HG02642 (cell line): Measurements from ENCODE around the gene SURF6.
"Not testable (repeated sequence)": the region's sequence is repeated elsewhere in the genome, so short reads cannot be mapped to it uniquely, and the experiment has no call there.

Experiments used
- ATAC-seq: cut with Tn5 transposase; IDR thresholded peaks from one replicate; pipeline ENCODE4 v1.9.1; 2021; ENCODE audit warnings: mild to moderate bottlenecking; ENCODE audit not compliant: unreplicated experiment, poor library complexity

The SURF6 gene

DNA sequence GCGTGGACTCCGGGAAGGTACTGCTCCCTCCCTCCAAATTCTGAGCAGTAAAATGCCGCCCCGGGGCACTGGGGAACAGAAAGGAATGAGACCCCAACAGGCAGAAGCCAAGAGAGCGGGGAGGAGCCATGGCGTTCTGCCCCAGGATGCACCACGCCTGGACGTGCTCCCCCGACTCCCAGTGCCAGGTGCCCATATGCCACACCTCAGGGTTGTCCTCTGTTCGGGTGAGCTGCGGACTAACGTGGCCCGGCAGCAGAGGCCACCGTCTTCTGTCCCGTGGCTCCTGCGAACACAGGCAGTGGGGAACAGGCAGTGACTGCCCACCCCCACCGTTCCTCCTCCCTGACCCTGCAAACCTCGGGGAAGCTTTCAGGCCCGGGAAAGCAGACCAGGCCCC, 4.8 kb downstream of the SURF6 start:
- no peak for ATAC-seq

DNA sequence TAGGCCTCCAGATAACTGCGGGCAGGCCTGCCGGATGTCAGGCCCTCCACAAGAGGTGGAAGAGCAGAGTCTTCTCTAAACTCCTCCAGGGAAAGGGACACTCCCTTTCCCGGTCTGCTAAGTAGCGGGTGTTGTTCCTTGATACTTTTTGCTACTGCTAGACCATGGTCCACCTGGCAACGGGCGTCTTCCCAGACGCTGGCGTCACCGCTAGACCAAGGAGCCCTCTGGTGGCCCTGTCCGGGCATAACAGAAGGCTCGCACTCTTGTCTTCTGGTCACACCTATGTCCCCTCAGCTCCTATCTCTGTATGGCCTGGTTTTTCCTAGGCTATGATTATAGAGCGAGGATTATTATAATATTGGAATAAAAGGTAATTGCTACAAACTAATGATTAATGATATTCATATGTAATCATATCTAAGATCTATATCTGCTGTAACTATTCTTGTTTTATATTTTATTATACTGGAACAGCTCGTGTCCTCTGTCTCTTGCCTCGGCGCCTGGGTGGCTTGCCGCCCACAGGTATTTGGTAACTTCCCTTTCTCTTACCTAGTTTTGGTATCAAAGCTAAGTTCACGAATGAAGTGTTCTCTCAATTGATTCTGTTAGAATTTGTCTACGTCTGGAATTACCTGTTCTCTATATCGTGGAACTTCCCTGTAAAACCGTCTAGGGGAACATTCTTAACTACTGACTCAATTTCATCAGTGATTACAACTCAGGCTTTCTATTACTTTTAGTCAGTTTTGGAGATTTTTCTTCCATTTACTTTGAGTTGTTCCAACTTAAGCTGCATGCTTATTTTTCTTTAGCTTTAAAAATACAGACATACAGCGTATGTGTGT, 6.5 kb downstream of the SURF6 start:
- ATAC-seq: not testable (repeated sequence)

DNA sequence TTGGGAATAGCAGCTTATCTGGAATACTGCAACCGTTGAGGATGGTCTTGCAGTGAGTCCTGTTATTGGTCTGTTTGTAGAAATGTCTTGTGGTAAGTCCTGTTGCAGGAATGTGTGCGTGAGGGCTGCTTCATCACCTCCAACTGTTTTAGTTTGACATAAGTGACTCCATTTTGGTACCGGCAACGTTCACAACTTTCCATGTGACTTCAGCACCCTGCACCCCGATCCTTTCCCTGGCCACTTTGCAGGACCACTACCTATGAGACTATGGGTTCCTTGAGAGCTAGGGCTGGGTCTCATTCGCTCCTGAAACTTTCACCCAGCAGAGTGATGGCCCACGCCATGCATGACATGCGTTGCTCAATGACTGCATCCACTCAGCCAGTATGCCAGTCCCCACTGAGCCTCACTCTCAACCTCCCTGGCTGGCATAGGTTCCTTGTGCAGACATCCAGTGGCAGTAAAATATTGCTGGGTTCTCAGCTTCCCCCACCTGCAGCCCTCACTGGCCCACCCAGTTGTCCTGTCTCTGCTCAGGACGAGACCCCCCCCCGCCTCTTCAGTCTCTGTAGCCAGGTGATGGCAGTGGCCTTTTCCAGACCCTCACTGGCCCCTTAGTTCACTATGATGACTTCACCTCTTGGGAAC, 8.0 kb downstream of the SURF6 start:
- no peak for ATAC-seq

DNA sequence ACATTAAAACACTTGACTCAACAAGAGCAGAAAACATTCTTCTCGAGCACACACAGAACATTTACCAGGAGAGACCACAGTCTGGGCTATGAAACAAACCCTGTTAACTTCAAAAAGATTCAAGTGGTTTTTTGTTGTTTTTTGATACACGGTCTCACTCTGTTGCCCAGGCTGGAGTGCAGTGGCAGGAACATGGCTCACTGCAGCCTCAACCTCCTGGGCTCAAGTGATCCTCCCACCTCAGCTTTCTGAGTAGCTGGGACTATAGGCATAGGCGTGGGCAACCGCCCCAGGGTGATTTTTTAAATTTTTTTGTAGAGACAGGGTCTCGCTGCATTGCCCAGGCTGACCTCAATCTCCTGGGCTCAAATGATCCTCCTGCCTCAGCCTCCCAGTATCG, 9.0 kb downstream of the SURF6 start:
- ATAC-seq: not testable (repeated sequence)

DNA sequence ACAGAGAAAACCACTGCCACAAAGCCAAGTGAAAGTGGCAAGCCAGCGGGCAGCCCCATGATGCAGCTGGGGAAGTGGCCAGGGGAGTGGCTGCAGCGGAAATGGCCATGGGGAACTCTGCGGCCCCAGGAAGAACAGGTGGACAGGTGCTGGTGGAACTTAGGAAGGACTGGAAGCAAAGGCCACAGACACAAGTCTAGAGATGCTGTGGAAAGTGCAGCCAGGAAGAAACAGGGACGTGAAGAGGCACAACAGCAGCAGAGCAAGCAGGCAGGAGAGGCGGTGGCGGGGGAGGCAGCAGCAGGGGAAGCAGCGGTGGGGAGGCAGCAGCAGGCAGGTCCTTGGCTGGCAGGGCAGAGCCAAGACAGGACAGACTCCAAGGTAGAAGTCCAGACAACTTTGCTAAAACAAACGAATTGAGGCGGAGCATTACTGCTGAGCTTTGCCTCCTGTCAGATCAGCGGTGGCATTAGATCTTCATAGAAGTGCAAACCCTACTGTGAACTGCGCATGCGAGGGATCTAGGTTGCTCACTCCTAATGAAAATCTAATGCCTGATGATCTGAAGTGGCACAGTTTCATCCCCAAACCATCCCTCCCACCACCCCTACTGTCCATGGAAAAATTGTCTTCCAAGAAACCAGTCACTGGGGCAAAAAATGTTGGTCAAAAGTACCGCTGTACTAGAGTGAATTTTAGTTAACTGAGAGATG, 11.8 kb downstream of the SURF6 start:
- ATAC-seq: no peak

DNA sequence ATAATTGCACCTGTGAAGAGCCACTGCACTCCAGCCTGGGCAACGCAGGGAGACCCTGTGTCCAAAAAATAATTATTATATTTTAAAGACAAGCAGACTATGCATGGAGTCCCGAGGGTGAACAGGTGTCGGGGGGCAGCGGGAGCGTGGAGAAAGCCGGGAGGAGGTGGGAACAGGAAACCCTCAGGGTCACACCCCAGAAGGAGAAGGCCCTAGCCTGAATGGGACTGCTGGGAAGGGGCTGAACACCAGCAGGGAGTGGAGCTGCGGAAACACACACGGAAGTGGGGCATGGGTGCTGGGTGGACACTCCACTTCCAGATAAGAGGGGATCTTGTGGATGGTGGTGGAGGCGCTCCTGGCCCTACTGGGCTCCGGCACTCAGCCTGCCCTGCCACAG, 12.8 kb downstream of the SURF6 start:
- no peak for ATAC-seq

DNA sequence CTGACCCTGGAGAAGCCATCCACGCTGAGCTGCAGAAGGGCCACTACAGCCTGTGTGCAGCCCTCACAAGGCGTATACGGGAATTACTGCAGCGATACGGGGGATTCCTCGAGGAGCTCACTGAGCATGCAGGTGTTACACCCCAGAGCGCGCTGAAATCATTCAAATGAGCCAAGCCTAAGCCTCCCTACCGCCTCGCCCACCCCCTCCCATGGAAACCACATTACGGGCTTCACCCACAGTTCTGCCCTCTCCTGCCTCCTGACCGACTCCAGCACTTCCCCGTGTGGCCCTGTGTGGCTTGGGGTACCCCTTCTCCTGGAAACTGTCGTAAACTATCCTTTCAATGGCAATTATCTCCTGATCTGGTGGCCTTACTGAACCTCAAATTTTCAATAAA, 13.3 kb downstream of the SURF6 start:
- no peak for ATAC-seq

DNA sequence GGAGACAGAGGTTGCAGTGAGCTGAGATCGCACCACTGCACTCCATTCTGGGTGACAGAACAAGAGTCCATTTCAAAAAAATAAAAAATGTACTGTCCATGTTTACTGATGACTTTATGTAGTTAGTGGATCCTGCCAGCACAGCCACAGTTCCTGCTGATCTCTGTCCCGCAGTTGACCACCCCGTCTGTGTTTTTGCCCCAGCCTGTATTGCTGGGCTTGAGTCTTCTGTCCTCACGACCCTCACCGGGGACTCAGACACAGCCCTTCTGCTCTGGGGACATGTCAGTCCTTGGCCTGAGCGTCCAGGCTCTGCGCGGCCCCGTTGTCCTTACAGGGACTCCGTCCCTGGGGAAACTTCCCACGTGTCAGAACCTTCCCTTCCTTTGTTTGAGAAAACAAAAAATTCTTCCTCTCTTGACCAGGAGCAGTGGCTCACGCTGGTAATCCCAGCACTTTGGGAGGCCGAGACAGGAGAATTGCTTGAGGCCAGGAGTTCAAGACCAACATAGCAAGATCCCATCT, 14.5 kb downstream of the SURF6 start:
- ATAC-seq: no peak

DNA sequence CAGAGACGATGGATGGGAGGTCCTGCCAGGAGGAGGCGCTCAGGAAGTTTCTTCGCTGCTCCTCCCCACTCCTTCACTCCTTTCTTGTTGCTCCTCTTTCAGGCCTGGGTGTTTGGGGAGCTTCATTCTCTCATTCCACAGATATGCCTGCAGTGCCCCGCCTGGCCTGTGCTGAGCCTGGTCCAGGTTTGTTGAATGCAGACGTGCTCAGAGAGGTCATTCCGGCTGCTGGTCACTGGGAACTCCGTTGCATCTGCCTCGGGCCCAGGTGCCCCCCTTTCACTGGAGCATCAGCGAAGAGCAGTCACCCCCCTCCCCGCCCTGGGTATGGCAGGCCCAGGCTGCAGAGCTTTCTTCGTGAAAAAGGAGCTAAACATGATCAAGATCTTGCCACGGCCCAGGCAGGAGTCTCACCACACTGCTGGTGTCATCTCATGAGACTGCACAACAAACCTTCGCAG, 15.5 kb downstream of the SURF6 start:
- no peak for ATAC-seq

DNA sequence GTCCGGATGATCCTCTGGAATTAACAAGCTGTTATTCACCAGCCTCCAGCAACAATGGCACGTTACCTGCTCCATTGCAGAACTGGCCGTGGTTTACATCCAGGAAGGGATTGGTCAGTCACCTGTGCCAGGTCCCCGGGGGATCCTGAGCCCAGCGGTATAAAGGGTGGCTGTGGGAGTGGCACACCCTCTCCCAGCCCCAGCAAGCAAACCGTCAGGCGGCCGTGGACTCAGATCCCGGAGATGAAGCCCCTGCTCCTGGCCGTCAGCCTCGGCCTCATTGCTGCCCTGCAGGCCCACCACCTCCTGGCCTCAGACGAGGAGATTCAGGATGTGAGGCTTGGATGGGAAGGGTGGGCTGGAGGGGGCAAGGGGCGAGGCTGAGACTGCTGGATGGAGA, 18.4 kb downstream of the SURF6 start:
- ATAC-seq: not testable (repeated sequence)

DNA sequence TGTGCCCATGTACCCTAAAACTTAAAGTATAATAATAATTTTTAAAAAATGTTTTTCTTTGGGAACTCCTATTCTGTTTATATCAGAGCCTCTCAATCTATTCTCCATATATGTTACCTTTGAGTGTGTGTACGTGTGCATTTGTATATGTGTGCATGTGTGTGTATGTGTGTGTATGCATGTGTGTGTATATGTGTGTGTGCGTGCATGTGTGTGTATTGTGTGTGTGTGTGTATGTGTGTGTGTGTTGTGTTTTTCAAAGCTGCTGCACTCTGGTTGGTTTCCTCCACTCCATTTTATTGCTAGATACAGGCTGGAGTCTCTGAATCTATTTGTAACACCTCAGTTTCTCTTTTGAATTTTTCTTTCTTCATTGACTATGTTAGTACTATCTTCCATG, 20.0 kb downstream of the SURF6 start:
- ATAC-seq: no peak

DNA sequence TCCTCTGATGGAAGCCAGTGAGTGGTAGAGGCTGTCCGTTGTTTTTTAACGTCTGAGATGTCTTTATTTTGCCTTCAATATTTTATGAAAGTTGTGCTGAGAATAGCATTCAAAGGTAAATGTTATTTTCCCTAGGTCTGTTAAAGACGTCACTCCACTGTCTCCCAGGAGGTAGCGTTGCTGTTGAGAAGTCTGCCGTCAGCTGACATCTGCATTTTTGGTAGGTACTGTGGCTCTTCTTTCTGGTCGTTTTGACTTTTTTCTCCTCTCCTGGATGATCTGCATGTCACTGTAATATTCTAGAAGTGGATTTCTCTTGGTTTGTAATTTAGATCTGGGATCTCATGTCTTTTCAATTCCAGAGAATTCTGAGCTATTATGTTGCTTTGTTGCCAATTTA, 26.4 kb downstream of the SURF6 start:
- ATAC-seq: no peak

DNA sequence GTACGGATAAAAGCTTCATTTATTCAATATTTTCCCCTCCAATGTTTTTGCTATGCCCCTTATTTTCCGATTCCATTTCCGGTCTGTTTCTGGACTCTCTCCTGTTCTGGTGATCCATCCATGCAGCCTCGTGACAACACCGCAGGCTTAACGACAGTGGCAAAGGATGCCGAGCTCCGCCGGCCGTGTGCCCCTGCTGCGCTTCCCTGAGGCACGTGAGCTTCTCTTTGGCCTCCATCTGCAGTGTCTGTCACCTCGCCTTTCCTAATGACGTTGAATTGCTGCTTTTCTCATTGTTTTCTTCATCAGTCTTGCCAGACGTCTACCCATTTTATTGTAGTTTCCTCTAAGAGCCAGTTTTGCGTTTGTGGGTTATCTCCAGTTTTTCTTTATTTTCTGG, 28.7 kb downstream of the SURF6 start:
- ATAC-seq: no peak

DNA sequence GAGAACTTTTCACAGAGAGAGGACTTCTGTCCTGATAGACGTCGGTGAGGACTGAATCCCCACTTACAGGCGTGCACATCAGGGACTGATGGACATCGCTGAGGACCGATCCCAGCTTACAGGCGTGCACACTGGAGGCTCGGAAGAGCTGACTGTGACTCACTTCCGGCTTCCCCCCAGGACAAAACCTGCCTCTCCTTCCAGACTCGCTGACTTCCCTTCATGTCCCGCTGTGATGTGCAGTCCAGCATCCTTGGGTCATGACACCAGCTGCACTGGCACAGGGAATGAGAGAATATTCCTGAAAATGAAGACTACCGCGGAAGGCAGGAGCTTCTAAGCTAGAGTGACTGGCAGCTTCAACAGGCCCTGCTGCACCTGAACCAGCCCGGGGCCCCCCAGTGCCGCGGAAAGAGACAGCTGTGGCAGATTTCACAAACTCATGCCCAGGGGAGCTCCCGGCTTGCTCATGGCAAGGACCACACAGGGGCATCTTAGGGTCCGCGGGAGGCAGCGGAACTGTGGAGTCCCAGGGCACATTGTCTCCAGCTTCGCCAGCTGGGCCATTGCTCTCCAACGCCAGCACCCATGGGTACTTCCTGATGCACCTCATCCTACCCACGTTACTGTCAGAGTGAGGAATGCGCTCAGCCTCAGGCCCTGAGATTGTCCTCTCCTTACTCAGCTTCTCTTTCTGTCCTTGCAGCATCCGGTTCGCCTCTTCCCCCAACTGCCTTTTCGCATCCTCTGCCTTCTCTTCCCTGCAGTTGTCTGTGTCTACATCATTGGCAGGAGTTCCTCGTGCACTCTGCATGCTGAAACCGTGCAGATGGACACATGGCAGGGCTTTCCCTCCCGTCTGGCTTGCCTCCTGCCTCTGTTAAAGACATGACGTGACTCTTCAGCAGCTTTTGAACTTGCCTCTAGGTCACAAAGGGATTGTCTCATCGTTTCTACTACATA, 29.5 kb downstream of the SURF6 start:
- ATAC-seq: no peak

DNA sequence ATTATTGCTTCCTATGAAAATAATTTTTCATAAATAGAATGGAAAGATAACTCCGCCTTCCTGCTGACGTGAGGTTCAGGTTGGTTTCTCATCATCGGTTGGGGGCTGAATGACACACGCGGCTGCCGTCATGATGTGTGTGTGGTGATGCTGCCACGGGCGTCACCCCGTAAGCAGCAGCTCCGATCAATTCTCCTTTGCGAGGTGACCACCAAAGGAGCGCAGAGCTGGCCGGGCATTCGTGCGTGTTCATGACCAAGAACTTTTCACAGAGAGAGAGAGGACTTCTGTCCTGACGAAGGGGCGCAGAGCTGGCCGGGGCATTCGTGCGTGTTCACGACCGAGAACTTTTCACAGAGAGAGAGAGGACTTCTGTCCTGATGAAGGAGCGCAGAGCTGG, 30.3 kb downstream of the SURF6 start:
- ATAC-seq: no peak

DNA sequence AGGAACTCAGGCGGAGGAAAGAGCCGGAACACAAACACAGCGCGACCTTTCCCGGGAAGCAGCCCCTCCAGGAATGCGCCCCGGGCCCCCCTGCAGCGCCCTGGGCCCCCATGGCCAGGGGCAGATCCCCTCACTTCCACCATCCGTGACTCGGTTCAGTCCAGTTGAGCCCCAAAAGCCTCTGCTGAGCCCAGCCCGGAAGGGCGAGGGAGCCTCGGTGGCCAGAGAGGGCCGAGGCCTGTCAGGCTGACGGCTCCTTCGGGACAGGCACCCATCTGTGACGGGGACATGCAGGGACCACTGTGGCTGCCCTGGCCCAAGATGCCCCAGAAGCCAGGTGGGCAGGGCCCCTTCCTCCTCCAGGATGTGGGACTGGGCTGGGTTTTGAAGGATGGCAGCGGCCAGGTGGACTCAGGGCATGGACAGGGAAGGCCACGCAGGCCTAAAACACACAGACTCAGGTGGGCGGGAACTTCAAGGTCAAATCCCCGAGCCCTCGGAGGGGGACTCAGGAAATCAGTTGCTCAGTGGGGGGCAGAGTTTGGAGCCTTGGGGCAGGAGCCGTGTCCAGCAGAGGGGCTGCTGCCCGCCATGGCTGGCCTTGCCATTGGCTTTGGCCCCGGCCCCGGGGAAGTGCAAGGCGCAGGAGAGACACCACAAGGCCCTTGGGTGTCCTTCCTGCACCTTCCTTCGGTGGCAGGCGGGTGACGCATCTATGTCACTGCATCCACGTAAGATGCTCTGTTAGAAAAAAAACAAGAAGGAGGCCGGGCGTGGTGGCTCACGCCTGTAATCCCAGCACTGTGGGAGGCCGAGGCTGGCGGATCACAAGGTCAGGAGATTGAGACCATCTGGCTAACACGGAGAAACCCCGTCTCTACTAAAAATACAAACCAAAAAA, 31.3 kb downstream of the SURF6 start:
- no peak for ATAC-seq

DNA sequence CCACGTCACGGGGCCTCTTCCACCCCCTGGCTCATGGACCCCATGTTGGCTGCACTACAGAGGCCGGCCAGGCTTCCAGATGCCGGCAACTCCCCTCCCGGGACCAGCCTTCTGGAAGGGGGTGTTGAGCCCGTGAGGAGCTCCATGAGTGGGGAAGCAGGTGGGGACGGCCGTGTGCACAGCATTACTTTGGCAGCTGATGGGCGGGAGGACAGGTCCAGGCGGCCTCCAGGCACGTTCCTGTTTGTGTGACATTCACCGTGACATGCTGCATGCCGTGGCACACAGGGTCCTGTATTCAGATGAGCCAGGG, 31.9 kb downstream of the SURF6 start:
- no peak for ATAC-seq

DNA sequence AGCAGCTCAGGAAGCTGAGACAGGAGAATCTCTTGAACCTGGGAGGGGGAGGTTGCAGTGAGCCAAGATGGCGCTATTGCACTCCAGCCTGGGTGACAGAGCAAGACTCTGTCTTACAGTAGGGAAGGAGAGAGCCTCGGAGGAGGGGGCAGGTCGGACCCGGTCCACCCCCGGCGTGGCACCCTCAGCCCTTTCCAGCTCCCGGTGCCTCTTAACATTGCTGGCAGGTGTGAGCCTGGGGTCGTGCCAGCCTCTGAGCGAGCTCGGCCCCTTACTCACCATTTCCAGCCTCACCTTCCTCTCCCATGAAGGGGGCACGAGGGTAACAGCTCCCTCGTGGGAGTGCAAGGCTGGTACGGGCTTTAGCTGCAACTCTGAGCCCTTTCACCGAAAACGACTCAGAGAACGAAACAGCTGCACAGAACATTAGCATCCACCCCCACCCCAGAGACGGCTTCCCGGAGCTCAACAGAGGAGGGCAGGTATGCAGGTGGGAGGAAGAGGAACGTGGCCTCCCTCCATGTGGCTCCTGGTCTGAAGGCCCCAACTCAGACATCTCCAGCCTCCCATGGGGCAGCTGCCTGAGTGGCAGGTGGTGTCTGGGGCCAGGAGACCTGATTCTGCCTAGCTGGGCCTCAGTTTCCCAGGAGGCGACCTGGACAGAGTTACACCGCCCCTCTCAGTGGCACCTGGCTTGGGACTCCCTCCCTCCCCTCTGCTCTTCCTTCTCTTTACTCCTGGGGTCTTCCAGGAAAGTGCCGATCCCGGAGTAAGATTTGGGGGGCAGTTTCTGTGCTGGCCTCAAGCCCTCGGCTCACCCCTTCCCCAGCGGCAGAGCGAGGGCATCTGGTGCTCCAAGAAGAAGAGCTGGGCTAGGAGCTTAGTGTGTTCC, 32.5 kb downstream of the SURF6 start:
- ATAC-seq: no peak
